H1 (cell line): ENCODE measurements around the gene MIF4GD. TPM values are rescaled to one million over a fixed set of nuclear protein-coding genes. Genes with fewer than 3 reads are reported as not detected.

ENCODE experiments used
- BACH1 ChIP-seq: IDR thresholded peaks from 2 replicates; pipeline ENCODE4 v1.6.1; 2012; ENCODE audit warnings: low read length, improper control_type of control experiment
- BCL11A ChIP-seq, 2 experiments: IDR thresholded peaks; one replicate each; pipeline ENCODE4 v1.6.1; 2011; ENCODE audit warnings: low read depth in 2 of 2, low read length in 2 of 2, mild to moderate bottlenecking in 2 of 2
- CHD1 ChIP-seq: IDR thresholded peaks from 2 replicates; pipeline ENCODE4 v1.6.1; 2012; ENCODE audit warnings: low read depth, low read length, improper control_type of control experiment
- CTBP2 ChIP-seq: IDR thresholded peaks from 2 replicates; pipeline ENCODE4 v1.7.0; 2011; ENCODE audit warnings: borderline replicate concordance, mild to moderate bottlenecking, moderate library complexity, mixed read lengths, low read length; ENCODE audit not compliant: insufficient read depth, insufficient read length
- GTF2F1 ChIP-seq: IDR thresholded peaks from 2 replicates; pipeline ENCODE4 v1.6.1; 2012; ENCODE audit warnings: low read depth, low read length, improper control_type of control experiment, borderline replicate concordance
- HDAC2 ChIP-seq, 2 experiments: fragments of 300-600 bp in 1 of 2; sonication (generic) in 1 of 2; IDR thresholded peaks; 2 replicates each; pipeline ENCODE4 v1.6.1; 2011 to 2012; ENCODE audit warnings: low read depth in 2 of 2, low read length in 2 of 2, mild to moderate bottlenecking in 2 of 2, moderate library complexity in 2 of 2, borderline replicate concordance in 1 of 2, inconsistent platforms in 1 of 2
- POLR2A ChIP-seq, 2 experiments: IDR thresholded peaks; 1 replicate in 1 of 2; 2 replicates in 1 of 2; pipeline ENCODE4 v1.6.1; 2011; ENCODE audit warnings: low read depth in 2 of 2, low read length in 2 of 2, mild to moderate bottlenecking in 2 of 2; ENCODE audit errors: control extremely low read depth in 1 of 2
- SIRT6 ChIP-seq: IDR thresholded peaks from one replicate; pipeline ENCODE4 v1.7.1; 2012; ENCODE audit warnings: low read length, inconsistent platforms
- polyA plus RNA-seq, 7 experiments: library from polyadenylated mRNA; depleted of rRNA in 3 of 7; stranded (reverse) in 5 of 7; unstranded in 2 of 7; fragments of >200 nt in 5 of 7; fragments of 200-250 nt in 2 of 7; gene quantifications; 1 replicate in 5 of 7; 2 replicates in 1 of 7; 4 replicates in 1 of 7; pipeline versions ENCODE4 v1.2.1 to v1.2.3, GENCODE V29; 2011 to 2013; ENCODE audit warnings: missing spikeins in 2 of 7, mixed read lengths in 2 of 7
- total RNA-seq: library from RNA; stranded (reverse); fragmentation: NEBNext Ultra II Directional; extraction: Animal tissue kit (Norgen Biotek cat#: 25700); gene quantifications from 2 replicates; pipeline ENCODE4 v1.2.1, GENCODE V29; 2021
- TF ChIP-seq, protein P1 (sequence below): IDR thresholded peaks from 2 replicates; pipeline ENCODE4 v1.6.1; 2012; ENCODE audit warnings: inconsistent platforms

Gene MIF4GD
- total and polyA plus RNA-seq, 2 of the 8 experiments (the other 6 are each of a cell fraction or from before 2014, with no cell fraction given): 16.1 to 51.1 TPM

DNA sequence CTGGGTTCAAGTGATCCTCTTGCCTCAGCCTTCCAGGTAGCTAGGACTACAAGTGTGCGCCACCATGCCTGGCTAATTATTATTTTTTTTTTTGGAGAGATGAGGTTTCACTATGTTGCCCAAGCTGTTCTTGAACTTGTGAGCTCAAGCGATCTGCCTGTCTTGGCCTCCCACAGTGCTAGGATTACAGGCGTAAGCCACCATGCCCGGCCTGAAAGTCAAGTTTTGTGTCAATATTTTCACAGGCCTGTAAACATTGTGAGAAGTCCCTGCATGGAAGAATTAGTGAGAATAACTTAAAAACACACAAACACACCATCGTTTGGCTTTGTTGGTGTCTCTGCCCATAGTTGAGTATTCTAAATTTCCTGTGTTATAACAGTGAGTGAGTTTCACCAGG lies 43.3 kb downstream of the MIF4GD start (continued):
- TF ChIP-seq, protein P1, sequence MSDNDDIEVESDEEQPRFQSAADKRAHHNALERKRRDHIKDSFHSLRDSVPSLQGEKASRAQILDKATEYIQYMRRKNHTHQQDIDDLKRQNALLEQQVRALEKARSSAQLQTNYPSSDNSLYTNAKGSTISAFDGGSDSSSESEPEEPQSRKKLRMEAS: no peak
- TF ChIP-seq BACH1 (no peak), HDAC2 (IDR thresholded peaks at IDR 0.05; ENCODE audit: borderline replicate concordance in 1 of 2, low read depth in 2 of 2, low read length in 2 of 2) (no peak), POLR2A (IDR thresholded peaks at IDR 0.05; ENCODE audit: control extremely low read depth in 1 of 2, low read depth in 2 of 2, low read length in 2 of 2) (no peak), CTBP2 (no peak), GTF2F1 (no peak), BCL11A (IDR thresholded peaks at IDR 0.05; ENCODE audit: low read depth in 2 of 2, low read length in 2 of 2) (no peak), SIRT6 (no peak), CHD1 (no peak)
- TF ChIP-seq, all 59 proteins: peak for 0
